Cardiac septum (tissue), 1 donor: ENCODE results near the gene MEP1B. TPM values are rescaled to one million over a fixed set of nuclear protein-coding genes. Genes with fewer than 3 reads are reported as not detected.
"Not testable (repeated sequence)": the region's sequence is repeated elsewhere in the genome, so short reads cannot be mapped to it uniquely, and the experiment has no call there.

Source experiments
- DNase-seq: peaks from one replicate; pipeline ENCODE4 v3.0.0-alpha.2; 2020; ENCODE audit warnings: low spot score
- intact Hi-C: fragments of 100-400 bp; cut with DNase I; formaldehyde crosslinking; loops from one replicate; pipeline ENCODE4 v1.14.0; 2022
- long read RNA-seq: library from polyadenylated mRNA; unstranded; transcript quantifications from one replicate; pipeline ENCODE4 v2.0.0, GENCODE V29; 2021
- total RNA-seq: library from RNA; stranded (reverse); fragmentation: NEBNext Ultra II Directional; extraction: Animal tissue kit (Norgen Biotek cat#: 25700); gene quantifications from one replicate; pipeline ENCODE4 v1.2.1, GENCODE V29; 2021
- donor health status: DM: no; HTN: no; CAD: no.

MEP1B gene
- 0.13 TPM for total RNA-seq
- long read RNA-seq, result 0 reads

GRCh38 chr18:32189790-32190189 lies at the start of gene MEP1B:
Gene MEP1B (plus strand): TSS chr18:32190039. CDS start chr18:32190071, 32 bp downstream.
- intact Hi-C loops, result no loop called here

GRCh38 chr18:32148185-32148870 lies 41.5 kb upstream of the MEP1B start:
- DNase-seq, result no peak
- intact Hi-C loops, result no loop called here

More at GRCh38 chr18:32189790-32190189, at the start of gene MEP1B:
- DNase-seq, result no peak

- intact Hi-C loops, result no loop called here
- no peak for DNase-seq
Measured at GRCh38 chr18:32152705-32153448, 37.0 kb upstream of the MEP1B start.

DNA sequence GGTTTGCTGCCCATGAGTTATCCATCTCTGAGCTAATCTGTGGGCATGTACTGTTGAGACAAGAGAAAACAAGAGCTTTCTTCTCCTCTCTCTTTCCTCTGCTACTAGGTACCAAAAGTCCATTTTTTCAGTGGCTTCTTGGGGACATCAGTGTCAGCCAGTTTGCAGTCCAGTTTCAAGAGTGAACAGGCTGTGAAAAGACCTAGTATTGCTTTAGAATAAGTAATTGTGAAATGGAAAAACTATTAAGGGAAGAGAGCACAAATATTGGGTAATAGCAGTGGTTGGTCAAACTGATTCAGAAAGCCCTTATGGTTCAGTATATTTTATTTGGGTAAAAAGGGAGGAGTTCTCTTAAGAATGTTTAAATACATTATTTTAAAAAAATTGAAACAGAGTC lies 33.0 kb upstream of the MEP1B start:
- no peak for DNase-seq
- intact Hi-C loops, result loop anchor here (5.0 kb wide), 1 partner anchor 315 kb away; the partner anchor contains the start of gene GAREM1

DNA sequence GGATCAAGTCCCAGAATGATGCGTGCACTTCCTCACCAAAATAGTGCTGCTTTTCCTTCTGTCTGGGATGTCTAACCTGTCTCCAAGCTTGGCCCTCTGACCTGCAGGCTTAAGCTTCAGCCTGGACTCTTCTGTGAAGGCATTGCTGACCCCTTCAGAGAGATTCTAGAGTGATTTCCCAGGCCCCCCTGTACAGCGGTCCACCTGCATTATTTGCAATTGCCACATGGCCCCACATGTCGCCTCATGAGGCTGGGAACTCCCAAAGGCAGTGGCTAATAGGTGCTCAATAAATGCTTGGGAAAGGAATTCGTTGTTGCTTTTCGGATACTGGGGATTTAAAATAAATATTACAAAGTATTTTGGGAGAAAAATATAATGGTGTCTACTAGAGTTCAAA lies 32.3 kb upstream of the MEP1B start:
- intact Hi-C loops, result loop anchor here (5.0 kb wide), 1 partner anchor 315 kb away; the partner anchor contains the start of gene GAREM1
- DNase-seq, result no peak

DNA sequence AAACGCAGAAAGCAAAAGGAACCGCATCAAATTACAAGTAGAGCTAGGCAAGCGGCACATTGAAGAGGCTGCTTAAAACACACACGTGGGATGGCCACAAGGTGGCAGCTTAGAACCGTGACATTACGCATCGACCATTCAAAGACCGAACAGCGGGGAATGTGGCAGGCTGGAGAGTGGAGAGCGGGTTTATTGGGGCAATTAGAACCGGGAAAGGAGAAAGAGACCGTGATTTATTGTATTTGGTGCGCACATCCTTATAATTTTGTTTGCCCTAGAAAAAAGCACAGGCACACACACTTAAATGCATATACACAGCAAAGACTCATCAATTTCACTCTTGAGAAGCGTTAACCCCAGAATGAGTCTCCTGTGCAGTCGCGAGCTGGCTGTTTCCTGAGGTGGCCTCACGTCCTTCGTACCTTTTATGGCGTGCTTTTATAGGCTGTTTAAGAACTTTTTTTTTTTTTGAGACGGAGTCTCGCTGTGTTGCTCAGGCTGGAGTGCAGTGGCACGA lies 31.7 kb upstream of the MEP1B start:
- no peak for DNase-seq
- intact Hi-C loops, result loop anchor here (1.0 to 5.0 kb wide), 2 partner anchors 314 to 391 kb away; partner anchors contain the start of gene GAREM1

- DNase-seq, result not testable (repeated sequence)
- intact Hi-C loops, result loop anchor here (1.0 to 5.0 kb wide), 2 partner anchors 314 to 391 kb away; partner anchors contain the start of gene GAREM1
Measured at GRCh38 chr18:32158631-32159030, 31.2 kb upstream of the MEP1B start.

GRCh38 chr18:32160547-32160946 lies 29.3 kb upstream of the MEP1B start:
- no peak for DNase-seq
- intact Hi-C loops, result no loop called here

GRCh38 chr18:32167980-32168730 lies 21.7 kb upstream of the MEP1B start:
- intact Hi-C loops, result no loop called here
- DNase-seq, result no peak

DNA sequence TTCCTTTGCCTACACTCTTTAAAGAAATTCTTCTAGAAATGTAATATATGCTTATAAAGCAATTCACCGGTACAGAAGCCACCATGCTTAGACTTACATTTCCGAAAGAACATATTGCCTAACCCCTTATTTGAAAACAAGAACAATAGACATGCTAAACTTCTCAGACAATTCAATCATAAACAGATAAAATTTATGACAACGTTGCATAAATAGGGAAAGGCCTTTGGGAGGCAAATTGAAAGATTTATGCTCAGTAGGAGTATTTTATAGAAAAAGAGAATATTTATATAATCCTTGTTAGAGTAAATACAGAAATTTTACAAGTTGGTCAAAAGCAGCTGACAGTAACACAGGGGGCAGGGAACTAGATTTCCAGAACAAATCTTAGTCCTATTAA lies 16.2 kb upstream of the MEP1B start:
- no peak for DNase-seq
- intact Hi-C loops, result no loop called here

GRCh38 chr18:32174719-32175118 lies 15.1 kb upstream of the MEP1B start:
- intact Hi-C loops, result no loop called here
- no peak for DNase-seq

DNA sequence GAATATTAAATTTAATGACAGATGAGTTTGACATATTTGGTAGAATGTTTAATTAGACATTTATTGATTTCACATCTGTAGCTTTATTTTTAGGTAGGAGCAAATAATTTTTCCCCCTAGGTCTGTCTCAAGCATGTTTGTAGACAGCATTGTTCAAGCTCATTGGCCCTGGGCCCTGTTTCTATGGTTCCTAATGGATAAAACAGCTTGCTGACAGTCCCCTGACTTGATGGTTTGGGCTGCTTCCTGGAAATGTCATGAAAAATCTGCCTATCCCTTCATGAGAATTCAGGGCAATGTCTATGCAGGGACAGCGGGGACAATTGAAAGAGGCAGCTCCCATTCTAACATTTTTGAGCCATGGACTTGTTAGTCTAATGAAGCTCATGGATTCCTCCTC lies 14.6 kb upstream of the MEP1B start:
- no peak for DNase-seq
- intact Hi-C loops, result no loop called here

- DNase-seq, intact Hi-C loops: not testable (repeated sequence)
Measured at GRCh38 chr18:32176745-32177144, 13.1 kb upstream of the MEP1B start.

- intact Hi-C loops, result no loop called here
- DNase-seq, result no peak
Measured at GRCh38 chr18:32177530-32177929, 12.3 kb upstream of the MEP1B start.

DNA sequence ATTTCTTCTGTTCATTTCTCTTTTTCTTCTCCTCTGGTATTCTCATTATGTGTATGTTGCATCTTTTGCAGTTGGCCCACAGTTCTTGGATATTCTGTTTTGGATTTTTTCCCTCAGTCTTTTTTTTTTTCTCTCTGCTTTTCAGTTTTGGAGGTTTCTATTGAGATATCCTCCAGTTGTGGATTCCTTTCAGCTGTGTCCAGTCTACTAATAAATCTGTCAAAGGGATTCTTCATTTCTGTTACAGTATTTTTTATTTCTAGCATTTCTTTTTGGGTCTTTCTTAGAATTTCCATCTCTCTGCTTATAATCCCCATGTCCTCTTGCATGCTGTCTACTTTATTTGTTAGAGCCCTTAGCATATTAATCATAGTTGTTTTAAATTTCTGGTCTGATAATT lies 6.3 kb upstream of the MEP1B start:
- DNase-seq, result no peak
- intact Hi-C loops, result no loop called here

- intact Hi-C loops, result no loop called here
- DNase-seq, result no peak
Measured at GRCh38 chr18:32190209-32190608, 370 bp downstream of the MEP1B start.

DNA sequence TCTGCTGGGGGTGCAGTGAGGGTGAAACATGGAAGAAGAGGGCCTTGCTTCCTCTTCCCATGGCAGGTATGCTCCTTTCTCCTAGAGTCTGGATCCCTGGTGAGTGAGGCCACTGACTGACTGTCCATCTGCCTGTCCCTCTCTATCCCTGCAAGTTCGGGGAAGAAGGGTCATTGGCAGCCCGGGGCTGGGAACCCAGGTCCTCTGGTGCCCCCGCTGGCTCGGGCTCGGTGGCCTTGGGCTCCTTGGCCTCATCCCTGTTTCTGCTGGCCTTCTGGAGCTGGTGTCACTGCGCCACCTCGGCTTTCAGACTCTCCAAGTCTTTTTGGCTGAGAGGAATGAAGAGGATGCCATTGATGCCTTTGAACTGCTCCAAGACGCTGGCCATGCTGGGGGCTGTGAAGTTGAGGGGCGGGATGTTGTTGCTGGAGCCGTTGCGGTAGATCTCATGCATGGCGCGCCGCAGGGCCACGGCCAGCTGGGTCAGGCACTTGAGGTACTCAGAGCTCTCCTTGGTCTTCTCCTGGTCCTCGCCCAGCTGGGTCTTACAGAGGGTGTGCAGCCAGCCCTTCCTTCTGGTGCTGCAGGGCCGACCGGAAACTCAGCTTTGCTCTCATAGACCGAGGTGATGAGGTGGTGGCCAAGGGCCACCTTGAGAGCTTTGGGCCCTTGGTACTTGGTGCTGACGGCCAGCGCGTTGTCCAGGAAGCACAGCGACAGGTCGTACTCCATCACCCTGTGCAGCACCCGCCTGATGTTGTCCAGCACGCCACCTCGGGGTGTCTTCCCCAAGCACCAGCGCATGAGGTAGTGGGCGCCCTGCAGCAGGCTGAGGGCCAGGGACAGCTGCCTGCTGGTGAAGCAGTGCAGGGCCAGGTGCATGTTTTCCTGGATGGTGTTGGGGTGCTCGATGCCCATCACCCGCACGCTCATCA lies 6.3 kb downstream of the MEP1B start:
- intact Hi-C loops, result no loop called here
- no peak for DNase-seq

- intact Hi-C loops, result no loop called here
- DNase-seq, result no peak
Measured at GRCh38 chr18:32200766-32201165, 10.9 kb downstream of the MEP1B start.
